ENCODE results near the gene KIF26B.

KIF26B gene

DNA sequence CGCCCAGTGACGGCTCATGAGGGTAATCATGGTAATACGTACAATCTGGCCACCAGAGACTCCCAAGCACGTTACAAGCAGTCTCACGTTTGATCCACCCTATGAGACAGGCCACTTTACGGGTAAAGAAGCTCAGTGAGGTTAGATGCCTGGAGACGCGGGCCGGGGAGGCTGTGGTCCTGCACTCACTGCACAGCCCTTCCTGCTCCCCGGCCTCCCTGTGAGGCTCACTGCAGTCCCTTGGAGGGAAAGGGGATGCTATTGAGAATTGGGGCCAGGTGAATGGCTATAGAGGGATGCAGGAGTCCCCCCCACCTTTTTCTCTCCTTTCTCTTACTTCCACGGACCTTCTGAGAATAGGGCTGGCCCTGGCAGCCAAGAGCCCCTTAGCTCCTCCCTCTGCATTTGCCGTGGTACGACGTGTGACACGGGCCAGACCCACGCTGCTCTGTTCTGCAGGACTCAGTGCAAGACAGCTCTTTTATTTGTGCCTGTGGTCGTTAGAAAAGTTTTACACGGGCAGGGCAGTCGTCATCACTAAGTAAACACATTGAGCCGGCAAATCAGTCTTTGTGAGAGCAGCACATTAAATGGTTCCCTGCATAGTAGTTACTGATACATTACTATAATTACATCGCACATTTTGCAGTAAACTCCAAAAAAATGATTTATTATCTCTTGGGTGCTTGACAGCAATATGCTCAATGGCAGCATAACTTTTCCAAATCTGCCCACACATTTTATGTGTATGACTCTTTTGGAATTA, 18.8 kb downstream of the KIF26B start:
- no peak for DNase-seq

DNA sequence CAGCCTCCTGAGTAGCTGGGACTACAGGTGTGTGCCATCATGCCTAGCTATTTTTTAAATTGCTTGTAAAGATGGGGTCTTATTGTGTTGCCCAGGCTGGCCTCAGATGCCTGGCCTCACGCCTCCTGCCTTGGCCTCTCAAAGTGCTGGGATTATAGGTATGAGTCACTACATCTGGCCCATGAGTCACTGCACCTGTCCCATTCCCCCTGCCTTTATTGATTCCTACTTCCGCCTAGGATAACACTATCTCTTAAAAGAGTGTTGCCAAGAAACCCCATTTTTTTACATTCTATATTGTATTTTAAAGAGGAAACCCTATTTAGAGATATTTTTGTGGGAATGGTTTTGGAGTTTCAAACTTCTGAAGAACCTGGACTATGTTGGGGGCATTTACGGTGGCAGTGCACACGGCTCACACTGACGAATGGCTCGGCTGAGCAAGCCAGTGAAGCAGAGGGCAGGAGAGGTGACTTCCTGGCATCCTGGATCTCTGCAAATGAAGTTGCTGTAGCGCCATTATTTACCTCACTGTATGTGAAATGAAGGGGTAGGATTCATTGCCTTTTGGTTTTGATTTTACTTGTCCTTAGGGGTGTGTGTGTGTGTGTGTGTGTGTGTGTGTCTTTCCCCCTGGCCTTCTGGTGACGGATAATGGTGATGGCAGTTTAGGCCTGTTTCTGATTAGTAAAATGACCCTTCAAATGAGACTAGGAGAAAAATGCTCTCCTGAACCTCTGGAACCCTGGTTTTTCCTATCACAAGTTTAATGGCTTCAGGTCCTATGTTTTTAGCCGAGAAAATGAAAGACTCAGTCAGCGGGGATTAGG, 22.5 kb downstream of the KIF26B start:
- DNase-seq = no peak

DNA sequence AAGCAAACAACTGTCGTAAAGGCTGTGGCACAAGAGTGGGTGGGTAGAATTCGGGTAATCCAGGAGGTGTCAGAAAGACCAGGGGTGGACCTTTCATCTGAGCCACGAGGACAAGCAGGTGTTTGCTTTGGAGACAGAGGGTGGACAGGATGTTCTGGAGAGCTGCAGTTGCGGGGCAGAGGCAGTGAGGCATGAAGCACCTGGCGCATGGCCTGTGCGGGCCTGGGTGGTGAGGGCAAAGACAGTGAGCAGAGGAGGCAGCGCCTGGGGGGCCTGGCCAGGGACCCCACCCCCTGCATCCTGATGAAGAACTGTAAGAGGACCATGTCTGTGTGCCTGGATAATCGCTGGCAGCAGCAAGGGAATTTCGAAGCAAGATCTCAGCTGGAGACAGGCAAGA, 24.9 kb downstream of the KIF26B start:
- no peak for DNase-seq

DNA sequence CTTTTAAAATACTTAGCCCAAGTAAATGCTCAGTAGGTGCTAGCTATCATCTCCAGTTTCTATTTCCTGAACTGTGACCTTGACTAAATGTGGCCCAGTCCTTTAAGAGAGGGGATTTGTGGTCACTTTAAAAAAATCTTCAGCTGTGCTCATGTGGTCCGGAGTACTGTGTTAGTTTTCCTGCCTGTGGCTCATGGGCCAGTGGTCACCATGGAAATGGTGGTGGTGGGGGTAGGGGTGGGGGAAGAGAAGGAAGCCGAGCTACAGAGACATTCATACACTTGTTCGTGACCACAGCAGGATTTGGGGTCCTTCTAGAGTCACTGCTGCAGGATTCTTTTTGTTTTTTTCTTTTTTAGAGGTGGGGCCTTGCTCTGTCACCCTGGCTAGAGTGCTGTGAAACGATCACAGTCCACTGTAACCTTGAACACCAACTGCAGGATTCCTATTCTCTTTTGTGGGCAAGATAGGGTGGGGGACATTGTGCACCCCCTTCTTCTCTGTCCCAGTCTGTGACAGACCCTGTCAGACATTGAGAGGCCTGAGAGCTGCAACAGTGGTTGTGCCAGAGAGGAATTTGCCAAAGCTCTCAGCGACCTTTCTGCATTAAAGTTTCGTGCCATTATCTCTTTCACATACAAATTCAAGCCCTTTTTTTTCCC, 25.8 kb downstream of the KIF26B start:
- no peak for DNase-seq

DNA sequence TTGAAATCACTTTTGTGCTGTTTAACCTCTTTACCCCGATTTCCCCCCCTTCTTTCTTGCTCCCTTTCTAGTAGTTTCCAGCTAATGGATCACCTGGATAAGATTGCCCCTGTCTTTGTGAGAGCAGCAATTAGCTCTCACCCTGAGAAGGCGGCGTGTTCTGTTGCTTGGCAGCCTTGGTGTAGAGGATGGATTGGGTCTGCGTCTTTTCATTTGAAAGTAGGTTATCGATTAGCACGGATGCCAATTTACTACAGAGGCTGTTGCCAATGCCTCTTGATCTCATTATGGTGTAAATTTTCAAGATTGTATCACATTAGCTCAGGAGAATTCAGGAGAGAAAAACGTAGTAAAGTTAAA, 26.4 kb downstream of the KIF26B start:
- no peak for DNase-seq

DNA sequence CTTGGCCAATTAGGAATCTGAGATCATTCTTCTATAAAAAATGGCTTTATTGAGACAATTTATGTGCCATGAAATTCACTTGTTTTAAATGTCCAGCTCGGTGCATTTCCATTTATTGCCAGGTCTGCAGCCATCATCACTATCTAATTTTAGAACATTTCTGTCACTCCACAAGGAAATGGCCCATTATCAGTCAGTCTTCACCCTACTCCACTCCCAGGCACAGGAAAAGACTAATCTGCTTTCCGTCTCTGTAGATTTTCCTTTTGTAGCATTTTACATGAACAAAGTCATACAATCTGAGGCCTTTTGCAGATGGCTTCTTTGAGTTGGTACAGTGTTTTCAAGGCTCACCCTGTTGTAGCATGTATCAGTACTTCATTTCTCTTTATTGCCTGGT, 27.2 kb downstream of the KIF26B start:
- no peak for DNase-seq

DNA sequence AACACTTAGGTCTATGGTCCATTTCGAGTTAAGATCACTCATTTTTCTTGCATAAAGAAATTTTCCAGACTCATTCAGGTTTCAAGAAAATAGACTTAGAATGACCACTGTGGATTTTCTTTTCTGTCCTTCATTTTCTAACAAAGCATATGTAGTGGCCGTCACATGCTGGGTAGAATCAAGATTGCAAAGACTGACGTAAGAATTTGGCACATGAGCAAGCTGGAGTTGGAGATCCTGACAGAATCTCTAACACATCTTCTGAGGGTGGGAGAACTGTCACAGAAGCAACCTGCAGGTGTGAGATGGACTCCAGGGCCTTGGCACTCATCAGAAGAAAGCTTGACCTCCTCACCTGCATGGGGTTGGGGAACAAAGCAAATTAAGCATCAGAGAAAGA, 28.6 kb downstream of the KIF26B start:
- DNase-seq = no peak

DNA sequence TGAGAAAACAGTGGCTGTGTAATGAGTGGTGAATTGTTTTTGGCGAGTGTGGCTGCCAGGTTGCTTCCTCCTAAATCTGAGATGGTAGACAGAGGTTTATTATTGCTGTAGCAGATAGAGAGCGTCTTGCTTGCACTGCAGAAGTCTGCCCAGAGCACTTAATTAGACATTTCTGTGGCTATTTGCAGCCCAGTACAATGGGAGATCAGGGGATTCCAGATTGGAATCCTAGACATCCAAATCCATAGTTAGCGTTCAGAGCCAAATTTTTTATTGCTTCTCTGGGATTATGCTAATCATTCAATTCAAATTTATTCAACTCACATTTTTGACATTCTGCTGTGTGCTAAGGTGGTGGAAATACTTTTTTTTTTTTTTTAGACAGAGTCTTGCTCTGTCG, 30.0 kb downstream of the KIF26B start:
- no peak for DNase-seq

DNA sequence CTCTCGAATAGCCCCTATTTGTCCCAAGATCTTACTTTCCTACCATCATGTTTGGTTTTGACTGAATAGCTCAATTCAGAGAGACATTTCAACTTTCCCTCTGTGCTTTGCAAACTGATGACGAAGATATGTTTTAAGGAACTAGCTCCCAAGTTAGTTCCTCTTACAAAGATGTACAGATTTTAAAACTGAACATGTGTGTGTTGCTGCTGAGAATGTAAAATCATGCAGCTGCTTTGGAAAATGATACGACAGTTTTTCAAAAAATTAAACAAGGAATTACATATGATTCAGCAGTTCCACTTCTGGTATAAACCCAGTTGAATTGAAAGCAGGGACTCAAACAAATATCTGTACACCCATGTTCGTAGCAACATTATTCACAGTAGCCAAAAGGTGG, 33.6 kb downstream of the KIF26B start:
- DNase-seq = no peak

DNA sequence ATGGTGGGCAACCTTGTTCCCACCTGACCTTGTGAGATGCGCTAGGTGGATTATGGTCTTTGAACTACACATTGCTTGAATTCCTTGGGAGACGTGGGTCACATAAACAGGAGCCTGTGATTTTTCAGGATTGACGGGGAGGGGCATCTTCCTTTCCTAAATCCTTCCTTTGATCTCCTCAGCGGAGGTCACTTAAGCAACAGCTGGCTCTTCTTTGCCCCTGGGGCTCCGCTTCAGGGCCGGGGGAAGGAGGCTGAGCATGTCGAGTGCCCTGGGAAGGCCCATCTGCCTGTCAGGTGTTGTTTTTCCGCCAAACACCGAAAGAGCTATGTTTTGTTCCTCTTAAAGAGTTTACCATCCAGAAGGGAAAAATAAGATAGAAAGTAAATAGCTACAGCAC, 40.6 kb downstream of the KIF26B start:
- no peak for DNase-seq

DNA sequence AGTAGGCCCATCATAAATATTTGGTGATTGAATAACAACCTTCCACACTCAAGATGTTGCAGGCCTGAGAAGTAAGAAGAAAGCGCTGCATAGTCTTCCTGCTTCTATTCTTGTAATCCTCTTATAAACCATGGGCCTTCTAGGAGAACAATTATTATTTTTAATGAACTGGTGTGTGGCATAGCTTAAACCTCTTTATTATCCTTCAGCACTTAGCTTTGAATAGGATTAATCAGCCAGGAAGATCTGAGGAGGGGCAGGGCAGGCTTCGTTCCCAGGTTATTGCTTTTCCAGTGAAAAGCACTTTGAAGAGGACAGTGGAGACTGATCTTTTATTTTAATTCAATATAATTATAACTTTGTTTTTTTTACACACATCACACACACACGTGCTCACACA, 42.3 kb downstream of the KIF26B start:
- no peak for DNase-seq

DNA sequence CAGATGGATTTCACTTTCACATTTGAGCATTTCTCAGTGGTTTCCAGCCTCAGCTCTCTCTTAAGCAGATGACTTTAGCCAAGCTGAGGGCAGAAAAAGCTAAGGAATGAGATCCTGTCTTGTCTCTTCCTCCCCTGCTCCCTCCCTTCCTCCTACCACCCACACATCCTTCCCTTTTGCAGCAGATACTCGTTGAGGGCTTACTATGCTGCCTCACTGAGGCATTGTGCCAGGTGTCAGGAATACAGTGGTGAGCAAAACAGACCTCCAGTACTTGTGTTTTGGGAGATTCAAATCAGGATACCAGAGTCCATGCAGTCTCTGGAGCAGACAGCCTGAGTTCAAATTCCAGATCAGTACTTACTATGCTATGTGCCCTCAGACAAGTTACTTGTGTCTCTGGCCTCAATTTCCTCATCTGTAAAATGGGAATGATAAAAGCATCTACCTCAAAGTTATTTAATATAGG, 43.2 kb downstream of the KIF26B start:
- no peak for DNase-seq

DNA sequence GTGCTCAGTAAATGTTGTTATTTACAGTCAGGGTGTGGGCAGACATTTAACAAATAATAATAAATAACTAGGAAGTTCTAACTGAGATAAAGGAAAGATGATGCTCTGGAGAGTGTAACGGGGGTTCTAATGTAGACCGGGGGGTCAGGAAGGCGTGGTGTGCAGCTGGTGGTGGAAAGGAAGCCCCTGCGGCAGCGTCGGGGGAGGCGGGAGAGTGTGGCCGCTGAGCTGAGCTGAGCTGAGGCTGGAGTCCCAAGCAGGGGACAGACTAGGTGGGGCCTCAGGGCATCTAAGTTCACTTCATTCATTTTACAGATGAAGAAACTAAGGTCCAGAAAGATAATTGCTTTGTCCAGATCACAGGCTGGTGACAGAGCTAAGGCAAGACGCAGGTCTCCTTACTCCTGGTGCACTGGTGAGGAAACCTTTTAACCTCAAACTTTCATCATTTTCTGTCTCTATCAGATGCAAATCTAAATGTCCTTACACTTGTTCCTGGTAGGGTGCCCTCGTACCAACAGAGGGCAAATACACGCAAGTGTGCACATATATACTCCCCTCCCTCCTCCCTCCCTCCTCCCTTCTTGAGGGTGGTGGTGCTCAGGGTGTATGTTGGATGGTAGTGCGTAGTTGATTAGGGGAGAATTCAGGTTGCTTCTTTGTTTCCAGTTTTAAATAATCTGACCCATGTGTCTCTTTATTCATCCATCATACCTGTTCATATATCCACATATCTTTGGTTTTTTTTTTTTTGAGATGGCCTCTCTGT, 44.1 kb downstream of the KIF26B start:
- no peak for DNase-seq

DNA sequence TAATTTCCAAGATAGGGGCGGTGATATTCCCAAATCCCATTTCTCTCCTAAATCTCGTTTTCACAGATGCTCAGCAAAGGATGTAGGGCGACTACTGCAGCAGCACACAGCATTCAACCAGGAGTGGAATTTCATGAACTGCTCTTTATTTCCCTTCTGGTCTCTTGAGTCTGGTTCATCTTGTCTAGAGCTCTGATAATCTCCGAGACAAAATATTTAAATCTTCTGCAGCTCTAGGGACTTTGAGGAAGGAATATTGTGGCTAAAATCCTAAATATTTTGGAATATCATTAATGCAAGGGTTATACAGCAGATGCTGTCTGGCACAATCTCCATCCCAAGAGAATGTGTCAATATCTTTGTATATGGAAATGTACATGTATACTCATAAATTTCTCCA, 45.4 kb downstream of the KIF26B start:
- no peak for DNase-seq

DNA sequence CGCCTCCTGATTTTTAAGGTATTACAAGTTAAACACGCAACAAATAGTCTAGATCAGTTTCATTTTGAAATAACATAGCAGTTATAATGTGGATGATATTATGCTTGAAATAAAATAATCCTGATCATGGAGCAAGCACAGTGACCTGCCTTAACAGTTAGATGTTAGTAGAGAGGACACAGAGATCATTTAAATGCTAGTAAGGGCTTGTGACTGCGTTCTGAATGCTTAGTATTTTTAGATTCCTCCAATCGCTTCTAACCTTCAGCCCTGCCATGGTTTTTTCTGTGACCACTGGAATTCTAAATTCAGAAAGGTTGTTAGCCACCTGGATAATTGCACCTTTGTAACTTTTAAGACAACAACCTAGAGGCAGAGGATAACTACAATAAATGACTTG, 46.4 kb downstream of the KIF26B start:
- DNase-seq = no peak

DNA sequence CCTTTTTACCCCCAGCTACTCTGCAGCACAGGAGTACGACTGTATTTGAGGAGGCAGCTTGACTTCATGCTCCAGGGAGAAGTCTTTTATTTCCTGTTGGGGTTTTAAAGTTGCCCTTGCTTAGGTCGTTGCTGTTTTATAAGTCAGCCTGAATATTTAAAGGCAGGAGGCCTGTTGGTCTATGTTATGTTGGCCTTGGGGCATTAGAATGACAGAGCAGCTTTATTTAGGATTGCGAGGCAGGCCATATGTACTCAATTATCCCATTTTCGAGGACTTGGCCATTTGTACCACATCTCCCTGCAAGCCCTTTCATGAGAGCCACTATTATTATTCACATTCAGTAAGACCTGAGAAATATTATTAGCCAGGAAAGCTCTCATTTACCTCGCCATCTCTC, 47.0 kb downstream of the KIF26B start:
- DNase-seq = no peak

DNA sequence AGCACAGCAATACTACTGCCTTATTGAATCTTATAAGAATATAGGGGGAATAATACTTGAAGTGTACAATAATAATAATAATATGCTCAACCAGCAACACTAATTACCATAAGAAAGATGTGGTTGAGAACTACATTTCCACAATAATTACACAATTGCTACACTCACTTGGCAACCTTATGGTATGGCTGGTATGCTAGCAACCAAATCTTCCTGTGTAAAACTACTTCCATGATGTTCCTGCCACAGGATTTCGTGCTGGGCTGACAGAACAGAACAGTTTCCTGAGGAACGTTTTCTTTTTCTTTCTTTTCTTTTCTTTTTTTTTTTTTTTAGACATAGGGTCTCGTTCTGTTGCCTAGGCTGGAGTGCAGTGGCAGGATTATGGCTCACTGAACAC, 50.6 kb downstream of the KIF26B start:
- no peak for DNase-seq

DNA sequence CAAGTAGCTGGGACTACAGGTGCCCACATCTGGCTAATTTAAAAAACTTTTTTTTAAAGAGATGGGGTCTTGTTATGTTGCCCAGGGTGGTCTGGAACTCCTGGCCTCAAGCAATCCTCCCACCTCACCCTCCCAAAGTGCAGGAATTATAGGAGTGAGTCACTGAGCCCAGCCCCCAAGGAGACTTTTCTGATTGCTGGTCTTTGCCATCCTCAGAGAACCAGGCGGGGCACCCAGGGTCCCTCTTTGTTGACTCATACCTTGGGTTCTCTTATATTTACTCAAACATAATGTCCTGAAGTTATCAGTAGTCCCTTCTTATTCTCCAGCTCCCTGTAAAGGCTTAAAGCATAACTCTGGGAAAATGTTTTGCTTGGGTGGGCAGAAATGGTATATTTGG, 51.1 kb downstream of the KIF26B start:
- DNase-seq = no peak

DNA sequence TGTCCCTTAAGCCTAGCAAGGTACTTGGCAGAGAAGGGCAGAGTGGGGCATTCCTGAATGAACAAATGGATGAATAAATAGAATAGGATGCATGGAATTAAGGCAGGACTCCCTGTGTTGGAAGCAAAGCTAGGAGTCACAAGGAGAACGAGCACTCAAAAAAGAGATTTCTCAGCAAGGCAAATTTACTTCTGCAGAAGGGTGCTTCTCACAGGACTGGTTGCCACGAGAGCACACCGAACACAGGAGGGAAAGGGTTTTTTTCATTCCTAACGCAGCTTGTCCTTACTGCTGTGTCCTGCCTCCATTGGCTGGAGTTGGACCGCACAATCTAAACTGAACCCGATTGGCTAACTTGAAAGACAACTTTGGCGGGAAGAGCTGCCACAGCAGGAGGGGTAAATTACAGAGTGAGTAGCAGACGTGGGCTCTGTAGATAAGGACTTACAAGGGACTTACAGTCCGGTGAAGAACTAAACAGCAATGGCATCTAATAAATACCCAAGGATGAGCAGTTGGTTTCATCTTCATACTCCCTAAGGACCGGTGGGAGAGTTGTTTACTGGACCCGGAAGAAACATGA, 52.4 kb downstream of the KIF26B start:
- no peak for DNase-seq

DNA sequence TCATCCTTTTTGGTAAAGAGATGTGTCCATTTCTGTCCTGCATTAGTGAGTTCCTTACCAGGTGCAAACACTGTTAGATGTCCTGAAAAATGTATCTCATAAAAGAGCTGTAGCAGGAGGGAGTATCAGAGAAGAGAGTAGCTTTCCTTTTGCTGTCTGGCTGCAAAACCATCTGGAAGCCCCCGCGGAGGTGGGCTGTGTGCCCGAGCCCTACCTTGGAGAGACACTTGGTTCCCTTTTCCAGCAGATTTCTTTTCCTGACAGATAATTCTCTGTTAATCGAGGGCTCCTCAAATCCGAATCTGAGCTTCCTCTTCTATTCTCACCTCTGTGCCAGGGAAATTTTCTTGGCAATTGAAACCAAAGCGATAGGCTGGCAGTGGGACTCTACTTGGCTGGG, 53.0 kb downstream of the KIF26B start:
- DNase-seq = no peak

DNA sequence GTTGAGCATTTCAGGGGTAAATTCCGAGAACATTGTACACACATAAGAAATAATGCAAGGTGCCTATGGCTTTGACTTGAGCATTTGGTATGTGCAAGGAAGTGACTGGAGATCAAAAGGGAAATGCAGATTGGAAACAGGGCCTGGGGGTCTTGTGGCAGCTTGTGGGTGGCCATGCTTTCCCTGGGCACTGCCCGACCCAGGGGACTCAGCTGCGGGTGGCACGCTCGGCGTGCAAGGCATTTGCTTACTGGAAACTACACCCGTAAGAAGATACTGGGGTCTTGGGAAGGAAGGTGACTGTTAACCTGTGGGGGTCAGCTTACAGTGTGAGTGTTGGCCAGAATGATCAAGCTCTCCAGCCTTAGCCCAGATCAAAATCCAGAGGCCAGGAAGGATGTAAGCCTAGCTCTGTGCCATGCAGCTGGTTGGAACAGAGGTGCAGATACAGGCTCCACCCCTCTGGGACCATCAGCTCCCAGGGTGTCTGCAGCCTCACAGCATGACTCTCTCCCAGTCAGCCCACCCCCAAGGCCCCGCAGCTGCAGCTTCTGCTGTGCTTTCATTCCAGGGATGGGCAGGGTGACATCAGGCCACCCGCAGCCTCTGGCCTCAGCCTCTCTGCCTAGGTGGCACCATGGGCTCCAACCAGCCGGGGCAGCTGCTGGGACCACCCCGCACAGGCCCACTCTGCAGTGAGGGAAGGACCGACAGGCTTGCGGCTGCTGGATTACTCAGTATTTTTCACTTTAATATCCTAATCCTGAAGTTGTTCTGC, 55.1 kb downstream of the KIF26B start:
- DNase-seq = no peak
